Urinary bladder (tissue), 4 donors: ENCODE measurements around the gene KLHL21. TPM values are rescaled to one million over a fixed set of nuclear protein-coding genes. Genes with fewer than 3 reads are reported as not detected.
"Not testable (repeated sequence)": the region's sequence is repeated elsewhere in the genome, so short reads cannot be mapped to it uniquely, and the experiment has no call there.

Experiments
- DNase-seq: peaks from one replicate; pipeline ENCODE4 v3.0.0-alpha.2; 2015; ENCODE audit errors: extremely low spot score
- H3K27ac ChIP-seq: one replicate; pipeline ENCODE4 v1.5.1; 2013; ENCODE audit warnings: low read depth, mild to moderate bottlenecking, moderate library complexity
- H3K36me3 ChIP-seq: one replicate; pipeline ENCODE4 v1.6.1; 2013; ENCODE audit warnings: mild to moderate bottlenecking, moderate library complexity; ENCODE audit not compliant: insufficient read depth
- H3K4me1 ChIP-seq: one replicate; pipeline ENCODE4 v1.6.1; 2013; ENCODE audit warnings: mild to moderate bottlenecking, moderate library complexity; ENCODE audit not compliant: insufficient read depth
- H3K4me3 ChIP-seq: one replicate; pipeline ENCODE4 v1.5.1; 2013; ENCODE audit warnings: low read depth, low read length
- WGBS: extraction: QIAGEN DNeasy Blood & Tissue Kit; methylation state at CpG from one replicate; pipeline ENCODE4 v1.1.7; 2013; 5-methylcytosine and 5-hydroxymethylcytosine counted together
- polyA plus RNA-seq: library from polyadenylated mRNA; stranded (reverse); fragments of 200-250 nt; gene quantifications from one replicate; pipeline ENCODE4 v1.2.3, GENCODE V29; 2013
- total RNA-seq: library from RNA; depleted of rRNA; stranded (reverse); fragments of >200 nt; gene quantifications from one replicate; pipeline ENCODE4 v1.2.3, GENCODE V29; 2014
- donor health status: healthy with polysubstance abuse.
- donor health status: healthy.

The KLHL21 gene
- total and polyA plus RNA-seq, 2 donors: 17.0 to 72.4 TPM

DNA sequence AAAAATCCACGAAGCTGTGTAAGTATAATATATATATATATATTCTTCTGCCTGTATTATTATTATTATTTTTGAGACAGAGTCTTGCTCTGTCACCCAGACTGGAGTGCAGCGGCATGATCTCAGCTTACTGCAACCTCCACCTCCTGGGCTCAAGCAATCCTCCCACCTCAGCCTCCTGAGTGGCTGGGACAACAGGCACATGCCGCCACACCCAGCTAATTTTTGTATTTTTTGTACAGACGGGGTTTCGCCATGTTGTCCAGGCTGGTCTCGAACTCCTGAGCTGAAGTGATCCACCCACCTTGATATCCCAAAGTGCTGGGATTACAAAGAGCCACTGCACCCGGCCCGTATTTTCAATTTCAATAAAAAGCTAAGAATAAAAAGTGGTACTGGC lies 2.7 kb downstream of the KLHL21 start:
- H3K4me1 ChIP-seq: not testable (repeated sequence)
- WGBS: 62% methylated on average over 8 of the region's 8 CpGs

GRCh38 chr1:6599141-6599975 lies 3.3 kb downstream of the KLHL21 start:
- WGBS: 79% methylated on average over 31 of the region's 31 CpGs
- H3K4me1 ChIP-seq: no peaks in the 10 kb centered on the region

More for the DNA sequence above, 2.7 kb downstream of the KLHL21 start:
- H3K36me3 ChIP-seq, H3K27ac ChIP-seq, DNase-seq: not testable (repeated sequence)
- H3K4me3 ChIP-seq: peak overlapping the region; percentile 77

GRCh38 chr1:6597777-6598131 lies 4.9 kb downstream of the KLHL21 start:
- Histone ChIP-seq H3K27ac (no peak overlapping the region), H3K36me3 (peaks cover 10% of the 10 kb centered on the region), H3K4me3 (no peak overlapping the region), H3K4me1 (no peaks in the 10 kb centered on the region)
- DNase-seq: no peak
- WGBS: 77% methylated on average over 6 of the region's 6 CpGs

More at GRCh38 chr1:6599141-6599975, 3.3 kb downstream of the KLHL21 start:
- peak overlapping the region; percentile 15 for H3K4me3 ChIP-seq
- peaks cover 4% of the 10 kb centered on the region for H3K36me3 ChIP-seq
- no peak for DNase-seq
- no peak overlapping the region for H3K27ac ChIP-seq

DNA sequence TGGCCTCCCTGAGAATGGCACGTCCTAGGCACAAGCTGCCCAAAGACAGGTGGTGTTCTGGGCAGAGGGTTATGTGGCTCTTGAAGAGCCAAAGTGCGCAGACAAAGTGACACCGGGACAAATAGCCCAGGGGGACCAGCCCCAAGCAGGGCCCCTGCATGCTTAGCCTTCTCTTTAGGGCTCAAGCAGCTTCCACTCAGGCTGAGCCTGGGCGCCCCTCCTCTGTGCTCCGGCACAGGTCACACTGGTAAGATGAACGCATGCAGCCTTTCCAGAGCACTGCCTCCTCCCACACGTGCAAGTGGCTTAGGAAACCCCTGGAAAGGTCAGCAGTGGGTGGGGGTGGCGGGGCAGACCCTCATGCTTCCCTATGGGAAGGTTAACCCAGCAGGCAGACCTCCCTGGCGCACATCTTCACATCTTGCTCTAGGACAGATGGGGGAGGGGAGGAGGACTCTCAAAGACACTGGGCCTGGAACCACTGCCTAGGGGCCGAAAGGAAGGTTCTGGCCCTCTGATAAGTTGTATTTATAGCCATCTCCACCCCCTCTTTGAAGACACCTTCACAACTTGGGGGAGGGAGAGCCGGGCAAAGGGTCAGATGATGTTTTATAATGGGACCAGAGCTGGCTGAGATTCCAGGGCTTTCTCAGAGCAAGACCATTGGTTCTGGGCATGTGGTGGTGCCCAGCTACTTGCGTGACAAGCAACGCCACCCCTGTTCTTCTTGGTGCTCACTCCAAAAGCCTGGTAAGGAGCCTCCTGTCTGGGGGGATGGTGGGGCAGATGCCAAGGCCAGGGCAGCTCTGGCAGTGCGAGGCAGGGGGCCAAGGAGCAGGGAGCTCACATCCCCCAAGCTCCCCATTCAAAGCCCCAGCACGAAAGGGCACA lies 5.5 kb downstream of the KLHL21 start:
- no peaks in the 10 kb centered on the region for H3K4me1 ChIP-seq
- 70% methylated on average over 15 of the region's 15 CpGs for WGBS

DNA sequence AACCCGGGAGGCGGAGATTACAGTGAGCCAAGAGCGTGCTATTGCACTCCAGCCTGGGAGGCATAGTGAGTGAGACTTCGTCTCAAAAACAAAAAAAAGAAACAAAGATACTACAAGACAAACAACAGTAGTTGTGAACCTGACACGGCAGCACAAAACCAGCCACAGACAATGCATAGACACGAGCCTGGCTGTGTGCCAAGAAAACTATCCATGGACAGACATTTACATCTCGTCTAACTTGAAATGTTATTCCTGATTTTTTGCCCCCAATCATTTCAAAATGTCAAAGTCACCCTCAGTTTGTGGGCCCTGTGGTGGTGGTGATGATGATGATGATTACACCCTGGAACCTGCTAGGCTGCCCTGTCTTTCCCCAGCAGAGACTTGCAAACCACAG lies 6.3 kb downstream of the KLHL21 start:
- Histone ChIP-seq H3K36me3 (peaks cover 10% of the 10 kb centered on the region), H3K4me1 (no peaks in the 10 kb centered on the region), H3K27ac (no peak overlapping the region), H3K4me3 (no peak overlapping the region)
- WGBS: 59% methylated on average over 7 of the region's 7 CpGs
- DNase-seq: no peak

More for the DNA sequence above, 5.5 kb downstream of the KLHL21 start:
- H3K27ac ChIP-seq: no peak overlapping the region
- no peak for DNase-seq
- no peak overlapping the region for H3K4me3 ChIP-seq
- peaks cover 10% of the 10 kb centered on the region for H3K36me3 ChIP-seq

GRCh38 chr1:6594977-6595740 lies 7.5 kb downstream of the KLHL21 start:
- Histone ChIP-seq H3K27ac (no peak overlapping the region), H3K4me1 (no peaks in the 10 kb centered on the region), H3K36me3 (peaks cover 10% of the 10 kb centered on the region), H3K4me3 (no peak overlapping the region)
- 82% methylated on average over 11 of the region's 11 CpGs for WGBS
- DNase-seq: no peak

- WGBS: 92% methylated on average over 15 of the region's 15 CpGs
- no peak overlapping the region for H3K27ac ChIP-seq
- no peak overlapping the region for H3K4me3 ChIP-seq
- peaks cover 9% of the 10 kb centered on the region for H3K36me3 ChIP-seq
- H3K4me1 ChIP-seq: no peaks in the 10 kb centered on the region
- no peak for DNase-seq
Measured at GRCh38 chr1:6593810-6594209, 8.9 kb downstream of the KLHL21 start.

DNA sequence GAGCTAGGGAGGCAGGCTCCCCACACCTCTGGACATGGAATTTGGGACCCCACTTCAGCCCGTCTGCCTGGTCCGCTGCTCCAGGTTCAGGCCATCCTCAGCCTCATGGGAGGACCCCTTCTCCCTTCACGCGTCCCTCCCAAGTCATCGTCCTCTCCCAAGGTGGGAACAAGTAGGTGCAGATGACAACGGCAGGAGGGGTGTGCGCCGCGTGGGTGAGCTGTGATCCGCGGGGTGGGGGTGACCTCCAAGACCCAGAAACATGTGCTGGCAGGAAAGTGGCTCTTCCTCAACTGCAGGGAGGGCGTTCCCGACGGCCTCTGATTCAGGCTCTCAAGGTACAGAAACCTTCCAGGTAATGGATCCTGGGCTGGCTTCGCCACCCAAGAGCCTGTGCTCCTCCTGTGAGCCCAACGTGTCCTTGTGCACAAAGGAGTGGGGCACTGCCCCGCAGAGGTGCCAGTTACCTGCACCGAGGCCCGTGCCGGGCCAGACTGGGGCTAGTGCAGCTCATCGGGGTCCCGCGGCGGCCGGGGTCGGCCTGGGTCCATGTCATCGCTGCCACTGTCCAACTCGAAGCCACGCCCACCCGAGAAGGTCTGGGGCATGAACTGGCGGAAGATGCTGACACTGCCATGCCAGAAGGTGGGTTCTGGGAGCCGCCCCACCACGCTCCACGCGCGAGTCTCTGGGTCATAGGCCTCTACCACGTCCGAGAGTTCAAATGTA lies 9.6 kb downstream of the KLHL21 start:
- Histone ChIP-seq H3K4me3 (no peak overlapping the region), H3K4me1 (no peaks in the 10 kb centered on the region), H3K36me3 (peaks cover 8% of the 10 kb centered on the region), H3K27ac (no peak overlapping the region)
- DNase-seq: no peak
- WGBS: 92% methylated on average over 38 of the region's 38 CpGs

GRCh38 chr1:6592441-6592840 lies 10.2 kb downstream of the KLHL21 start:
- DNase-seq: no peak
- H3K4me3 ChIP-seq: no peak overlapping the region
- no peaks in the 10 kb centered on the region for H3K4me1 ChIP-seq
- WGBS: 47% methylated on average over 5 of the region's 5 CpGs
- H3K27ac ChIP-seq: no peak overlapping the region
- H3K36me3 ChIP-seq: peaks cover 6% of the 10 kb centered on the region

GRCh38 chr1:6591644-6592043 lies 11.0 kb downstream of the KLHL21 start:
- 92% methylated on average over 6 of the region's 6 CpGs for WGBS
- H3K4me1 ChIP-seq: no peaks in the 10 kb centered on the region

DNA sequence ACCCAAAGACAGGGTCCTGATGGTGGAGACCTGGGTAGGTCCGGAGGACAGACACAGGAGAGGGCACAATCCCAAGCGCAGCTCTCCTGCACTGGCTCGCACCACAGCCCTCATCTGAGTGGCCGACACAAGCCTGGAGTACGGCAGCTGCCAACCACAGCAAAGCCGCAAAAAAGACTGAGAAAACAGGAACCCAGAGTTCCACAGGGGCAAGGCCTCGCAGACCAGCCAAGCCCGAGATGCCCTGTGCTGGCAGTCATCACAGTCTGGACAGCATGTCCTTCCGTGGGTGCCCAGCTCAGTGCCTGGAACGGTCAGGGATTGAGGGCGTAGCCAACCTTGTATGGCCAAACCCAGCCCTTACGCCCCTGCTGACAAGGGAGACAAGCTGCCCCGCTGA lies 11.4 kb downstream of the KLHL21 start:
- Histone ChIP-seq H3K4me1 (no peaks in the 10 kb centered on the region), H3K27ac (no peak overlapping the region), H3K36me3 (peaks cover 6% of the 10 kb centered on the region), H3K4me3 (no peak overlapping the region)
- WGBS: 79% methylated on average over 13 of the region's 13 CpGs
- DNase-seq: no peak

More at GRCh38 chr1:6591644-6592043, 11.0 kb downstream of the KLHL21 start:
- no peak for DNase-seq
- Histone ChIP-seq H3K4me3 (no peak overlapping the region), H3K36me3 (peaks cover 6% of the 10 kb centered on the region), H3K27ac (no peak overlapping the region)

DNA sequence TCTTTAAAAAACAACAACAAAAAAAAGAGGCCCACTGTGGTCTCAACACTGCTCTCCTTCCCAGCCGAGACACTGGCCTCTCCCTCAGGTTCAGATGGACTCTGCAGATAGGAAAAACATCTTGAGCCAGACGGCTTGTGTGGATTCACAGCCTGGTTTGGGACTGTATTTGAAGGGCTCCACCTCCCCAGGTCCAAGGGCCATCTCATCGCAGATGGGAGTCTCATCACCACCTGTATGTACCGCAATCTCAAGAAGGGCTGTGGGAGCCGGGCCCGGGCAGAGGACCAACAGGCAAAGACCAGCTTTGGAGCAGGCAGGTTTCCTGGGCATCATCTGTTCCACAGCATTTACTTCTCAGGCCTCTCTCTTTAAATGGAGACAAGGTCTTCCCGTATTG lies 12.6 kb downstream of the KLHL21 start:
- no peak overlapping the region for H3K27ac ChIP-seq
- no peak for DNase-seq
- 86% methylated on average over 7 of the region's 7 CpGs for WGBS
- no peak overlapping the region for H3K4me3 ChIP-seq
- peaks cover 6% of the 10 kb centered on the region for H3K36me3 ChIP-seq
- H3K4me1 ChIP-seq: no peaks in the 10 kb centered on the region
